ENCODE measurements around the gene MYO10.

DNA sequence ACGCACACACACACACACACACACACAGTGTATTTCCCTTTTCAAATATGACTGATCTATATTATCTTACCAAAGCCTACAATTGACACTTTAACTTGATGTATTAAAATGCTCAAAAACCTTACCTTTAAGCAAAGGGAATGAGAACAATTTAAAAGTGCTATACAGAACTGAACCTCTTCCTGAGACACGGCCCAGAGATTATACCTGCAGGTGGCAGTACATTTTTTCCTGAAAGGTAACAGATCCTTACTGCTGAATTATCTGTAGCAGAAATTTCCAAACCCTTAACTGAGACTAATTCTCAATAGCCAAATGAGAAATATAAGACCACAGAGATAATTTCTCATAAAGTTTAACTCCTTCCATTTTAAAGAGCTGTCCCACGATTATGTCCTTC is 91.1 kb downstream of the MYO10 start:
- TF ChIP-seq POLR2AphosphoS5 (IDR thresholded peaks at IDR 0.05) (no peak), CTCF (IDR thresholded peaks at IDR 0.05) (no peak), POLR2A (IDR thresholded peaks at IDR 0.05) (no peak)

All from breast epithelium (tissue), 3 donors.